Small intestine (tissue), 7 donors: ENCODE results near the gene SUGP2. TPM values are rescaled to one million over a fixed set of nuclear protein-coding genes. Genes with fewer than 3 reads are reported as not detected.

Experiments
- DNase-seq, 2 donors: peaks; one replicate each; pipeline versions ENCODE4 v3.0.0 to v3.0.0-alpha.2; 2013
- FAIRE-seq: peaks from 2 replicates; lab custom pipeline; 2012; peaks lifted over from hg19 to GRCh38; lab: Jason Lieb, UNC
- H3K27ac ChIP-seq, 3 donors: one replicate each; pipeline ENCODE4 v1.5.1; 2013; ENCODE audit warnings: low read length in 2 of 3, mild to moderate bottlenecking in 2 of 3, control low read depth in 1 of 3, inconsistent platforms in 1 of 3, low read depth in 1 of 3, moderate library complexity in 1 of 3
- H3K27me3 ChIP-seq, 3 donors: one replicate each; pipeline ENCODE4 v1.6.1; 2013; ENCODE audit warnings: low read length in 3 of 3, inconsistent platforms in 1 of 3; ENCODE audit not compliant: control insufficient read depth in 3 of 3, insufficient read depth in 3 of 3
- H3K36me3 ChIP-seq, 3 donors: one replicate each; pipeline ENCODE4 v1.6.1; 2013; ENCODE audit warnings: low read length in 3 of 3, inconsistent platforms in 1 of 3, low read depth in 1 of 3, mild to moderate bottlenecking in 1 of 3, moderate library complexity in 1 of 3; ENCODE audit not compliant: control insufficient read depth in 3 of 3, insufficient read depth in 2 of 3
- H3K4me1 ChIP-seq, 3 donors: one replicate each; pipeline ENCODE4 v1.6.1; 2013; ENCODE audit warnings: low read length in 2 of 3, inconsistent platforms in 1 of 3, low read depth in 1 of 3, mild to moderate bottlenecking in 1 of 3, moderate library complexity in 1 of 3; ENCODE audit not compliant: control insufficient read depth in 3 of 3, insufficient read depth in 2 of 3
- H3K4me3 ChIP-seq, 3 donors: one replicate each; pipeline ENCODE4 v1.5.1; 2013; ENCODE audit warnings: low read length in 3 of 3, control low read depth in 1 of 3, inconsistent platforms in 1 of 3, low read depth in 1 of 3, mild to moderate bottlenecking in 1 of 3, moderate library complexity in 1 of 3
- H3K9me3 ChIP-seq, 2 donors: one replicate each; pipeline ENCODE4 v1.6.1; 2013; ENCODE audit warnings: low read depth in 1 of 2, low read length in 1 of 2; ENCODE audit not compliant: control insufficient read depth in 2 of 2, insufficient read depth in 1 of 2
- WGBS, 3 donors: extraction: QIAGEN DNeasy Blood & Tissue Kit; methylation state at CpG; one replicate each; pipeline ENCODE4 v1.1.7; 2013; 5-methylcytosine and 5-hydroxymethylcytosine counted together
- polyA plus RNA-seq, 4 donors: library from polyadenylated mRNA; stranded (reverse) in 3 of 4; unstranded in 1 of 4; fragments of 200-250 nt in 3 of 4; fragments of 120-200 nt in 1 of 4; gene quantifications; one replicate each; pipeline versions ENCODE4 v1.2.1 to v1.2.3, GENCODE V29; 2013
- donor health status: healthy with polysubstance abuse.
- donor health status: control.
- donor health status: control.
- donor health status: Bipolar disorder and iron deficiency.
- donor health status: healthy.

The SUGP2 gene
- polyA plus RNA-seq, 4 donors, result 23.0 to 63.5 (median 33.4) TPM

DNA sequence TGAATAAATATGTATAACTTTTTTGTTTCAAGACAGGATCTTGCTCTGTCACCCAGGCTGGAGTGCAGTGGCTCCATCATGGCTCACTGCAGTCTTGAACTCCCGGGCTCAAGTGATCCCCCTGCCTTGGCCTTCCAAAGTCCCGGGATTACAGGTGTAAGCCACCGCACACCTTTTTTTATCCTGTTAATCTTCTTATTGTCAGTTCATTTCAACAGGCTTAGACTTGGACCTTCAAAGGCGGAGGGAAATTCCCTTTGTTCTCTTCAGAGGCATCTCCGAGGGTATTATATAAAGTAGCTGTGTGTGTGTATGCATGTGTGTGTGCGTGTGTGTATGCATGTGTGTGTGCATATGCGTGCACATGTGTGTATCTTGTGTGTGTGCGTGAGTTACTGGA lies 35.0 kb downstream of the SUGP2 start:
- DNase-seq, result no peak
- Histone ChIP-seq H3K36me3 (peaks cover 6 to 82% (median 11%) of the 10 kb centered on the region in 3 donors), H3K4me3 (no peak overlapping the region), H3K27me3 (no peaks in the 10 kb centered on the region), H3K9me3 (no peaks in the 10 kb centered on the region), H3K27ac (no peak overlapping the region), H3K4me1 (no peaks in the 10 kb centered on the region)
- 91 to 92% (median 91%) methylated on average over 8 of the region's 8 CpGs for WGBS, 3 donors
- FAIRE-seq, result no peak

DNA sequence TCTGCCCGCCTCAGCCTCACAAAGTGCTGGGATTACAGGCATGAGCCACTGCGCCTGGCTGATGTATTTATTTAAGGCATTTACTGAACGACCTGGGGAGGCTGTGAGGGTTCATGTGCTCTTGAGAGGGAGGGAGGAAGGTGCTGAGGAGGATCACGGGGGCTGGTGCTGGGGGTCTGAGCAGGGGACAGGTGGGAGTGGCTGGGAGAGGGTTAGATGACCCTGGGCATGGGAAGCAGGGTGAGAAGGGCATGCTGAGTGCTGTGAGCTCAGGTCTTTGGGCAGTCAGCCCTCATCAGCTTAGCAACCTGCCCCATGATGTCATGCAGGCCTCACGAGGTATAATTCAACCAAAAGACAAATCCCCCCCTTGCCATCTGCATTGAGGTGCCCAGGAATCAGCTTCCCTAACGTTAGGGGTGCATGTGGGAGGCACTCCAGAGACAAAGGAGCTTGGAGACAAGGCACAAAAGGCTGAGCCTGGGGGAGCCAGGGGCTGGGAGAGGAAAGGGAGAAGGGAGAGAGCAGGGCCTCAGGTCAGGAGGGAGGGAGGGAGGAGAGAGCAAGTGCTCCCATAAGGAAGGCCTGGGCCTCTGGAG lies 36.4 kb downstream of the SUGP2 start:
- Histone ChIP-seq H3K36me3 (peaks cover 9 to 81% (median 17%) of the 10 kb centered on the region in 3 donors), H3K4me1 (no peaks in the 10 kb centered on the region)
- 83 to 88% (median 84%) methylated on average over 6 of the region's 6 CpGs for WGBS, 3 donors

DNA sequence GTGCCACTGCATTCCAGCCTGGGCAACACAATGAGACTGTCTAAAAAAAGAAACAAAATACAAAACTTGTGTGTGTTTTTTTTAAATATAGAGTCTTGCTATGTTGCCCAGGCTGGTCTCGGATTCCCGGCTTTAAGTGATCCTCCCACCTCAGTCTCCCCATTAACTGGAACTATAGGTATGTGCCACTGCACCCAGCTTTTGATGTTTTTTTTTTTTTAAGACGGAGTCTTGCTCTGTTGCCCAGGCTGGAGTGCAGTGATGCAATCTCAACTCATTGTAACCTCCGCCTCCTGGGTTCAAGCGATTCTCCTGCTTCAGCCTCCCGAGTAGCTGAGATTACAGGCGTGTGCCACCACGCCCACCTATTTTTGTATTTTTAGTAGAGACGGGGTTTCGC lies 37.0 kb downstream of the SUGP2 start:
- H3K36me3 ChIP-seq, result peaks cover 9 to 82% (median 17%) of the 10 kb centered on the region in 3 donors

More for the DNA sequence above, 36.4 kb downstream of the SUGP2 start:
- Histone ChIP-seq H3K27me3 (no peaks in the 10 kb centered on the region), H3K4me3 (no peak overlapping the region), H3K27ac (no peak overlapping the region), H3K9me3 (no peaks in the 10 kb centered on the region)
- DNase-seq (no peak), FAIRE-seq (no peak)

DNA sequence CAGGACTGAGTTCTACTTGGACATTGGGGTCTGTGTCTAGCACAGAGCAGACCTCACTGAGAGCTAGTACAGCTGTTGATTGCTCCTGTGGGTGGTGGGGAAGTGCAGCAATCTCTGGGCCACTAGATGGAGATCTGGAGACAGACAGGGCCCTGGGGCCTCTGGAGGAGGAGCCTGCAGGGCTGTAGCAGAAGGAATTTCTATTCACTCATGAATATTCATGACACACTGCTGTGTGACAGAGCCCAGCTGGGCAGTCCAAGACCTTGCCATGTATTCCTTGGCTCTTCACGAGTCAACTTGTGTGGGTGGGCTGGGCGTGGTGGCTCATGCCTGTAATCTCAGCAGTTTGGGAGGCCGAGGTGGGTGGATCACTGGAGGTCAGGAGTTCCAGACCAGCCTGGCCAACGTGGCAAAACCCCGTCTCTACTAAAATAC lies 37.5 kb downstream of the SUGP2 start:
- DNase-seq, result peak; percentile 23 to 56
- Histone ChIP-seq H3K4me3 (no peak overlapping the region), H3K27me3 (no peaks in the 10 kb centered on the region), H3K9me3 (no peaks in the 10 kb centered on the region), H3K27ac (no peak overlapping the region), H3K4me1 (no peaks in the 10 kb centered on the region), H3K36me3 (peaks cover 9 to 85% (median 17%) of the 10 kb centered on the region in 3 donors)
- FAIRE-seq, result no peak
- 60 to 79% (median 68%) methylated on average over 5 of the region's 5 CpGs for WGBS, 3 donors

More for the DNA sequence above, 37.0 kb downstream of the SUGP2 start:
- DNase-seq (no peak), FAIRE-seq (no peak)
- H3K27me3 ChIP-seq, result no peaks in the 10 kb centered on the region
- no peak overlapping the region for H3K27ac ChIP-seq
- no peak overlapping the region for H3K4me3 ChIP-seq
- 95 to 97% (median 95%) methylated on average over 10 of the region's 10 CpGs for WGBS, 3 donors
- no peaks in the 10 kb centered on the region for H3K4me1 ChIP-seq
- H3K9me3 ChIP-seq, result no peaks in the 10 kb centered on the region

DNA sequence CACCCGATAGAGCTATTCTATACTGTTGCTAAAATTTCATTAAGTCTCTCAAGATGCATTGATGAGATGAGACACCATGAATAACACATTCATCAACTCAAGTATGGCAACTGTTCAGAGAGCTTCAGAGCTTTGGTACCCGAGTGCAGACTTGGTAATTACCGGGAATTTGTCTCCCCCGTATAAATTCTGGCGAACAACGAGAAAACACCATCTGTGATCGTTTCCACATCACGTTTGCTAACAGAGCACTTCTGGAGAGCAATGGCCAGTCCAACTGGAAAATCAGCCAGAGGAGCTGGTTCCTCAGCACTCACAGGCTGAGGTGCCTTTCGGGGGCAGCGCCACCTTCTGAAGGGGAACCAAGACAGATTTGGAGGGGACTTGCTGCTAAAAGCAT lies 40.2 kb downstream of the SUGP2 start:
- Histone ChIP-seq H3K27me3 (no peaks in the 10 kb centered on the region), H3K36me3 (peaks cover 9 to 71% (median 14%) of the 10 kb centered on the region in 3 donors), H3K4me3 (no peak overlapping the region), H3K4me1 (no peaks in the 10 kb centered on the region), H3K9me3 (no peaks in the 10 kb centered on the region), H3K27ac (no peak overlapping the region)
- no peak for DNase-seq
- WGBS, 3 donors, result 89 to 90% (median 89%) methylated on average over 10 of the region's 10 CpGs
- no peak for FAIRE-seq

DNA sequence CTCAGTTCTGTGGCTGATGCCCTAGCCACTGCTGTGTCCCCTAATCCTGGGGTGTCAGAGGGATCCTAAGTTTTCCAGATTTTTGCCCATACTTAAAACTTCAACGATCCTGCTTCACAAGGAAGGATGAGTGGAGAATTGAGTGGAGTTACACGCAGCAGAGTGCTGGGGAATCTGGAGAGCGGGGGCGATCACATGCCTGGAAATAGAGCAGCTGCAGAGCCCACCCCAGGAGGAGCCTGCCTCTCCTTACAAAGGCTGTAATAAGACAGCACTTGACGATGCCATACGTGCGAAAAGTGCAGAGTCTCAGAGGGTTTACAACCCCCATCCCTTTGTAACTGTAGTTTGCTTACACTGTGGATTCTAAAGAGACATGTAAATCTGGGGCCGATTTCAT lies 40.6 kb downstream of the SUGP2 start:
- H3K36me3 ChIP-seq, result peaks cover 9 to 71% (median 14%) of the 10 kb centered on the region in 3 donors
- H3K4me1 ChIP-seq, result no peaks in the 10 kb centered on the region
- H3K27me3 ChIP-seq, result no peaks in the 10 kb centered on the region
- WGBS, 3 donors, result 89 to 92% (median 92%) methylated on average over 8 of the region's 8 CpGs
- no peak overlapping the region for H3K27ac ChIP-seq
- FAIRE-seq (no peak), DNase-seq (no peak)
- H3K9me3 ChIP-seq, result no peaks in the 10 kb centered on the region
- no peak overlapping the region for H3K4me3 ChIP-seq

DNA sequence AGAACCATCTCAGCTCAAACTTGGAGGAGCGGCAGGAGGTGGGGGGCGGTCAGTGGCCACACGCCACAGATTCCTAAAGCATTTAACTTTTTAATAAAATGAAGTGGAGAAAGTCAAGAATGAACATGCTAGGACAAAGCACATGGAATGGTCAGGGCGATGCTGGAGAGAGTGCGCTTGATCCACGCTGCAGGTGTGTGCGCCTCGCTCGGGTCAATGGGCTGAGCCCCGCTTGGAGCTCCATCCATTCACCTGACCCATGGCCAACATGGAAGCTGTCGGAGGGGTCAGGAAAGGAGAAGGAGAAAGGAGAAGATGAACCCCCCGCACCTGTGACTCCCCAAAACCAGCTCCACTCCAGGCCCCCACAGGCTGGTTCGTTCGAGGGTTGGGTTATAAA lies 41.8 kb downstream of the SUGP2 start:
- Histone ChIP-seq H3K4me3 (no peak overlapping the region), H3K27ac (no peak overlapping the region), H3K9me3 (no peaks in the 10 kb centered on the region), H3K27me3 (peaks cover 0 to 3% (median 0%) of the 10 kb centered on the region in 3 donors), H3K36me3 (peaks cover 9 to 61% (median 14%) of the 10 kb centered on the region in 3 donors), H3K4me1 (peaks cover 0 to 2% (median 0%) of the 10 kb centered on the region in 3 donors)
- no peak for FAIRE-seq
- no peak for DNase-seq
- 93 to 96% (median 94%) methylated on average over 14 of the region's 14 CpGs for WGBS, 3 donors

DNA sequence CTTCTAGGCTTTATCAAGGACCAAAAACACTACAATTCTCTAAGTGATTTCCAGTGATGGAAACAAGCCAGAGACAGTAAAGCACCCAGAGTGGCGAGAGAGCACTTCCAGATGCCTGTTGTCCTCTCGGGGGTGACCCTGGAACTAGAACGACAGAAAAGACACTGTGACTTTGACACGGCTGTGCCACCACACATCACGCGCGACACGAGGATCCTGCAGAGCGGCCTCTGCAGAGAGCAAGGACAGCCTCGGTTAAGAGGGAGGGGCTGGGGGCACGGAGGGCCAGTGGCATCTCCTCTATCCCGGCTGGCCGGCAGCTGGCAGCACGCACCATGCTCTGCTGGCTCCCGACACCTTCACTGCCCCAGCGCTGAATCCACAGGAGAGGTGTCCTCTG lies 42.3 kb downstream of the SUGP2 start:
- DNase-seq, result no peak
- H3K36me3 ChIP-seq, result peaks cover 7 to 56% (median 14%) of the 10 kb centered on the region in 3 donors
- H3K4me1 ChIP-seq, result peaks cover 0 to 3% (median 0%) of the 10 kb centered on the region in 3 donors
- WGBS, 3 donors, result 83 to 89% (median 87%) methylated on average over 16 of the region's 16 CpGs
- H3K4me3 ChIP-seq, result no peak overlapping the region
- no peaks in the 10 kb centered on the region for H3K9me3 ChIP-seq
- no peak overlapping the region for H3K27ac ChIP-seq
- FAIRE-seq, result no peak
- peaks cover 0 to 3% (median 0%) of the 10 kb centered on the region in 3 donors for H3K27me3 ChIP-seq
